Measurements from ENCODE around the gene KIF14. TPM values are rescaled to one million over a fixed set of nuclear protein-coding genes. Genes with fewer than 3 reads are reported as not detected.

Gene KIF14
- total RNA-seq, 1 donor from 2014 or later, result 13.9 TPM

DNA sequence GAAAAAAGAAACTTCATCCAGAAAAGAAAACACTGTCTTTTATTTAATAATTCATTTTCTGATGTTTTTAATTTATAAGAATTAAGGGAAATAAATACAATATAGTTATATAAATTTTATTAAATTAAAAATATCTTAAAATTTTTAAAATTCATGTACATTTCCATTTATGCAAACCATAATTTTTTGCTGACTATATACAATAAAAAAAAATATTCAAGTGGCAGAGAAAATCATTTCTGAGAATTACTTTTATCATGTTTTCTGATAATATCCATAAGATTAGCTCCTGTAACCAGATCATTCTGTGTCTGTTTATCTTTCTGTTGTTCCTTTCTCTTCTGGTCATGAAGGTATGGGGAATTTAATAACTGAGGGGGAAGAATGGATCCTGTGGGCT lies 23.5 kb upstream of the KIF14 start:
- H3K4me3 ChIP-seq (ENCODE audit: low read depth, low read length), result no peak overlapping the region
- no peak for TF ChIP-seq CTCF (conservative IDR thresholded peaks at IDR 0.05; ENCODE audit: low read depth, low read length)
- DNase-seq (ENCODE audit: low read depth), result no peak

DNA sequence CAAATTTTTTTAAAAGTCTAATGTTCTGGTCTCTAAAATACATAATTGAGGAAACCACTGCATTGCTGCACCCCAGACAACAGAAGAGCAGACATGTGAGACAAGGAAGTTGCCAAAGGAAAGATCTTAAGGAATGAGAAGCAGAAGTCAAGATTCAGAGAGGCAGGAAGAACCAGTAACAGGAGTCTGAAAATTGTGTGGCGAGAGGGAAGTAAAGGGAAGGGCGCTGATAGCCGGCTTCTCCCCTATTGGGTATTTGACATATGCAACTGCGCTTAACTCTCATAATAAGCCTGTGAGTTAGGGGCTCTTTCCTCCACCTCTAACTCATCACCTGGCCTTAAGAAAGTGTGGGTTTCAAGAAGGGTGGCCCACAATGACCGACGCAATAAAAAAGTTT lies 21.9 kb upstream of the KIF14 start:
- no peak for TF ChIP-seq CTCF (conservative IDR thresholded peaks at IDR 0.05; ENCODE audit: low read depth, low read length)
- no peak overlapping the region for H3K4me3 ChIP-seq (ENCODE audit: low read depth, low read length)
- no peak for DNase-seq (ENCODE audit: low read depth)

DNA sequence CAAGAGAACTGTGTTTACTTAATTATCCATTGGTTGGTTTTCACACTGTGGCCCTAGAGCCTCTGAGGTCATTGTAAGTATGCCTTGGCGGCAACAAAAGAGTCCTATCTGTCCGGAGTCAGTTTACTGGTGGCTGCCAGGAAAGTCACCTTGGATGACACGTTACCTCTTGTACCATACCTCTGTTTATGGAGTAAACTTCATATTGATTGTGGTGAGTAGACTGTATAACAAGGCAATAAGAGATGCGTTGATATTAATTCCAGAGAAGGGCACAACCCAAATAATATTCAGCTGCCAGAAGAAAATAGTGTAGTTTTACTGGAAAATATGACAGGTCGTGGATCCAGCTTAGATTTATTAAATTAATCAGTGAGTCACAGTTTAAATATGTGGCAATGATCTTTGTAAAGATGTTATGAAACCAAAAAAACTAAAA lies 20.4 kb upstream of the KIF14 start:
- TF ChIP-seq CTCF (conservative IDR thresholded peaks at IDR 0.05; ENCODE audit: low read depth, low read length), result no peak
- DNase-seq (ENCODE audit: low read depth), result no peak

DNA sequence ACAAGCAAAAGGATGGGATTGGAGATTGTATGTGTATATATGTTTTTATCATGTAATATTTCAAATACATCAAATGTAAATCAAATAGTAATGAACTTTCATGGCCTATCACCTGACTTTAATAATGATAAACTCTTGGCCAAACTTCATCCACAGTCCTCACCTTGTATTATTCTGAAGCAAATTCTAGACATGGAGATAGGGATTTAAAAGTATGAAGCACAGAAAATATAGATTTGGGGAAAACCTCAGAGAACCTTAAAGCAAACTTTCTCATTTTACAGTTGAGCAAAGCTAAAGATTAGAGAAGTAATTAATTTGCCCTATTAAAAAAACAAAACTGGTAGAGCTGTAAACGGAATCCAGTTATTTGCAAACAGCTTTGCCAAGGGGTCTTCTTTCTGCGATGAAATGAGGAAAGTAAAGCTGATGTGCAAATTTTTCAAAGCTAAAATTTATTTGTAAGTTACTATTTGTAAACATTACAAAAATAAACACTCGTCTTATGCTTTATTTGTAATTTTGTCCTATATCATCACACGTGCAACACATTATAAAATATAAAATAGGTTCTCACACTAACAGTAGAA lies 19.9 kb upstream of the KIF14 start:
- no peak for DNase-seq (ENCODE audit: low read depth)
- H3K4me3 ChIP-seq (ENCODE audit: low read depth, low read length), result no peak overlapping the region
- no peak for TF ChIP-seq CTCF (conservative IDR thresholded peaks at IDR 0.05; ENCODE audit: low read depth, low read length)

More for the DNA sequence above, 20.4 kb upstream of the KIF14 start:
- no peak overlapping the region for H3K4me3 ChIP-seq (ENCODE audit: low read depth, low read length)

DNA sequence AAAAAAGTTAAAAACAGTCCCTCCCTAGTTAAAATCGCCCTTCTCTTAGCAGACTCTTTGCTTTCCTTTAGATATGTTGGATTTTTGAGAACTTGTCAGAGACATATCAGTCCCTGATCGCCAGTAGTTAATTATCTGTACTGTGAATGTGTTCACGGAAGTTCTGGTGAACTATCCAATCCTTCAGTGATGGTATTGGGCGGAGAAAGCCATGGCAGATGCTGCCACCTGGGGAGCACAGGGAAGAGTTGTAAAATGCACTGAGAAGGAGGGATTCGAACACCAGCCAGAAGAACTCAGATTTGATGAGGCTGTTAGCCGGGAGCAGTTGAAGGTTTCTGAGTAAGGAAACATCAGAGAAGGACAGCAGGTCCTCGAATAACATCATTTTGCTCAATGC lies 17.5 kb upstream of the KIF14 start:
- no peak for TF ChIP-seq CTCF (conservative IDR thresholded peaks at IDR 0.05; ENCODE audit: low read depth, low read length)
- no peak for DNase-seq (ENCODE audit: low read depth)
- no peak overlapping the region for H3K4me3 ChIP-seq (ENCODE audit: low read depth, low read length)

DNA sequence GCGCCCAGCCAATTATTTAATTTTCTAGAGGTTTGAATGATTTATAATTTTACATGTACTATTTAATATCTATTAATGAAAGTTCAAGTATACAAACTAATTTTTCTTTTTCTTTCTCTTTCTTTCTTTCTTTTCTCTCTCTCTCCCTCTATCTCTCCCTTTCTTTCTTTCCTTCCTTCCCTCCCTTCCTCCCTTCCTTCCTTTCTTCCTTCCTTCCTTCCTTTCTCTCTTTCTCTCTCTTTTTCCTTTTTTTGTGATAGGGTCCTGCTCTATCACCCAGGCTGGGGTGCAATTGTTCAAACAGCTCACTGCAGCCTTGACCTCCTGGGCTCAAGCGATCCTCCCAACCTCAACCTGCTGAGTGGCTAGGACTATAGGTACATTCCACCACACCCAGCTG lies 16.1 kb upstream of the KIF14 start:
- TF ChIP-seq CTCF (conservative IDR thresholded peaks at IDR 0.05; ENCODE audit: low read depth, low read length), result no peak
- DNase-seq (ENCODE audit: low read depth), result no peak
- H3K4me3 ChIP-seq (ENCODE audit: low read depth, low read length), result no peak overlapping the region

Data from epithelial cell of proximal tubule (primary cell).